H1 (cell line): ENCODE results near the gene DCDC1. TPM values are rescaled to one million over a fixed set of nuclear protein-coding genes. Genes with fewer than 3 reads are reported as not detected.

Source experiments
- ASH2L ChIP-seq: fragments of 200-600, 300-600 bp; sonication (generic); IDR thresholded peaks from one replicate; pipeline ENCODE4 v1.7.1; 2017; ENCODE audit warnings: low read length
- ATF2 ChIP-seq: IDR thresholded peaks from 2 replicates; pipeline ENCODE4 v1.6.1; 2012; ENCODE audit warnings: low read length, inconsistent platforms
- CBX8 ChIP-seq: fragments of 300-800, 300-1000 bp; sonication (generic); IDR thresholded peaks from 2 replicates; pipeline ENCODE4 v1.7.1; 2016; ENCODE audit warnings: low read depth, low read length, borderline replicate concordance
- CEBPB ChIP-seq: IDR thresholded peaks from 2 replicates; pipeline ENCODE4 v1.6.1; 2012; ENCODE audit warnings: low read depth, low read length
- EP300 ChIP-seq, 2 experiments: IDR thresholded peaks; 1 replicate in 1 of 2; 2 replicates in 1 of 2; pipeline ENCODE4 v1.6.1; 2011 to 2012; ENCODE audit warnings: low read depth in 2 of 2, low read length in 2 of 2, mild to moderate bottlenecking in 2 of 2, borderline replicate concordance in 1 of 2, inconsistent platforms in 1 of 2, moderate library complexity in 1 of 2
- MAX ChIP-seq: IDR thresholded peaks from 2 replicates; pipeline ENCODE4 v1.6.1; 2012; ENCODE audit warnings: inconsistent platforms
- NANOG ChIP-seq: IDR thresholded peaks from 2 replicates; pipeline ENCODE4 v1.6.1; 2011; ENCODE audit warnings: low read length, low read depth, mild to moderate bottlenecking, inconsistent platforms; ENCODE audit not compliant: insufficient read depth, poor library complexity, severe bottlenecking
- NRF1 ChIP-seq: IDR thresholded peaks from 2 replicates; pipeline ENCODE4 v1.6.1; 2011; ENCODE audit warnings: mild to moderate bottlenecking, low read depth, low read length, improper control_type of control experiment
- PHF8 ChIP-seq: fragments of 200-600 bp; sonication (generic); conservative IDR thresholded peaks from 2 replicates; pipeline ENCODE4 v1.7.1; 2012; ENCODE audit warnings: low read depth, mild to moderate bottlenecking, inconsistent platforms, low read length, moderate library complexity
- POU5F1 ChIP-seq: IDR thresholded peaks from 2 replicates; pipeline ENCODE4 v1.6.1; 2011; ENCODE audit warnings: low read depth, mild to moderate bottlenecking, low read length, moderate library complexity
- RAD21 ChIP-seq, 2 experiments: IDR thresholded peaks in 1 of 2; conservative IDR thresholded peaks in 1 of 2; 2 replicates each; pipeline ENCODE4 v1.6.1; 2011; ENCODE audit warnings: low read depth in 2 of 2, low read length in 2 of 2, improper control_type of control experiment in 1 of 2, inconsistent platforms in 1 of 2, mild to moderate bottlenecking in 1 of 2, moderate library complexity in 1 of 2
- RBBP5 ChIP-seq: IDR thresholded peaks from 2 replicates; pipeline ENCODE4 v1.7.1; 2012; ENCODE audit warnings: low read depth, mild to moderate bottlenecking, inconsistent platforms, low read length, moderate library complexity, borderline replicate concordance
- SIRT6 ChIP-seq: IDR thresholded peaks from one replicate; pipeline ENCODE4 v1.7.1; 2012; ENCODE audit warnings: low read length, inconsistent platforms
- SIX5 ChIP-seq: IDR thresholded peaks from 2 replicates; pipeline ENCODE4 v1.6.1; 2011; ENCODE audit warnings: mild to moderate bottlenecking, low read depth, low read length
- SP2 ChIP-seq: IDR thresholded peaks from 2 replicates; pipeline ENCODE4 v1.6.1; 2012; ENCODE audit warnings: mild to moderate bottlenecking, low read length, inconsistent platforms
- SP4 ChIP-seq: IDR thresholded peaks from 2 replicates; pipeline ENCODE4 v1.6.1; 2012; ENCODE audit warnings: low read length, inconsistent platforms
- TAF1 ChIP-seq: IDR thresholded peaks from 2 replicates; pipeline ENCODE4 v1.6.1; 2011; ENCODE audit warnings: mild to moderate bottlenecking, low read depth, low read length
- TBP ChIP-seq: IDR thresholded peaks from 2 replicates; pipeline ENCODE4 v1.6.1; 2011; ENCODE audit warnings: low read depth, low read length, improper control_type of control experiment
- TCF12 ChIP-seq: IDR thresholded peaks from 2 replicates; pipeline ENCODE4 v1.6.1; 2011; ENCODE audit warnings: low read depth, mild to moderate bottlenecking, low read length
- TEAD4 ChIP-seq: IDR thresholded peaks from 2 replicates; pipeline ENCODE4 v1.6.1; 2012; ENCODE audit warnings: low read depth, low read length, inconsistent platforms, mixed read lengths
- YY1 ChIP-seq: IDR thresholded peaks from 2 replicates; pipeline ENCODE4 v1.6.1; 2011; ENCODE audit warnings: low read depth, mild to moderate bottlenecking, low read length
- ZNF274 ChIP-seq: IDR thresholded peaks from 2 replicates; pipeline ENCODE4 v1.7.0; 2012; ENCODE audit warnings: low read length, borderline replicate concordance; ENCODE audit errors: extremely low read depth
- polyA plus RNA-seq, 7 experiments: library from polyadenylated mRNA; depleted of rRNA in 3 of 7; stranded (reverse) in 5 of 7; unstranded in 2 of 7; fragments of >200 nt in 5 of 7; fragments of 200-250 nt in 2 of 7; gene quantifications; 1 replicate in 5 of 7; 2 replicates in 1 of 7; 4 replicates in 1 of 7; pipeline versions ENCODE4 v1.2.1 to v1.2.3, GENCODE V29; 2011 to 2013; ENCODE audit warnings: missing spikeins in 2 of 7, mixed read lengths in 2 of 7
- total RNA-seq: library from RNA; stranded (reverse); fragmentation: NEBNext Ultra II Directional; extraction: Animal tissue kit (Norgen Biotek cat#: 25700); gene quantifications from 2 replicates; pipeline ENCODE4 v1.2.1, GENCODE V29; 2021

Gene DCDC1
- total and polyA plus RNA-seq, 2 of the 8 experiments (the other 6 are each of a cell fraction or from before 2014, with no cell fraction given), result 0.15 to 0.56 TPM

GRCh38 chr11:31369348-31370329 lies at the start of gene DCDC1, which contains the start of gene DNAJC24 (continued):
- peak; percentile 74 for TF ChIP-seq PHF8
- TF ChIP-seq TCF12, result no peak
- TF ChIP-seq TBP, result peak; percentile 84
- no peak for TF ChIP-seq ZNF274
- no peak for TF ChIP-seq CEBPB
- peak; percentile 26; the same call in 1 of the 2 replicates for TF ChIP-seq TEAD4
- peak in 1 of 2 experiments; percentile 2; a peak in 1 of 4 replicates for TF ChIP-seq RAD21 (IDR thresholded peaks at IDR 0.05 in 1 of 2, conservative IDR thresholded peaks at IDR 0.05 in 1 of 2; ENCODE audit: low read depth in 2 of 2, low read length in 2 of 2)
- no peak for TF ChIP-seq SP2
- no peak for TF ChIP-seq NANOG
- no peak for TF ChIP-seq SIX5
- TF ChIP-seq TAF1, result peak; percentile 86
- TF ChIP-seq EP300 (IDR thresholded peaks at IDR 0.05; ENCODE audit: borderline replicate concordance in 1 of 2, low read depth in 2 of 2, low read length in 2 of 2), result no peak
- TF ChIP-seq MAX, result peak; percentile 45; the same call in 1 of the 2 replicates
- peak; percentile 87 for TF ChIP-seq ASH2L
- TF ChIP-seq YY1, result peak; percentile 66; the same call in 1 of the 2 replicates
- TF ChIP-seq SIRT6, result no peak
- TF ChIP-seq RBBP5, result peak; percentile 90
- no peak for TF ChIP-seq NRF1
- TF ChIP-seq POU5F1, result no peak
- TF ChIP-seq SP4, result peak; percentile 77; the same call in 1 of the 2 replicates
- TF ChIP-seq CBX8, result no peak
- no peak for TF ChIP-seq ATF2
